ENCODE results near the gene RPS28. TPM values are rescaled to one million over a fixed set of nuclear protein-coding genes. Genes with fewer than 3 reads are reported as not detected.
"Not testable (repeated sequence)": the region's sequence is repeated elsewhere in the genome, so short reads cannot be mapped to it uniquely, and the experiment has no call there.

The RPS28 gene
- 1,000 to 10,000 TPM; 1,994 to 2,316 TPM for total RNA-seq

DNA sequence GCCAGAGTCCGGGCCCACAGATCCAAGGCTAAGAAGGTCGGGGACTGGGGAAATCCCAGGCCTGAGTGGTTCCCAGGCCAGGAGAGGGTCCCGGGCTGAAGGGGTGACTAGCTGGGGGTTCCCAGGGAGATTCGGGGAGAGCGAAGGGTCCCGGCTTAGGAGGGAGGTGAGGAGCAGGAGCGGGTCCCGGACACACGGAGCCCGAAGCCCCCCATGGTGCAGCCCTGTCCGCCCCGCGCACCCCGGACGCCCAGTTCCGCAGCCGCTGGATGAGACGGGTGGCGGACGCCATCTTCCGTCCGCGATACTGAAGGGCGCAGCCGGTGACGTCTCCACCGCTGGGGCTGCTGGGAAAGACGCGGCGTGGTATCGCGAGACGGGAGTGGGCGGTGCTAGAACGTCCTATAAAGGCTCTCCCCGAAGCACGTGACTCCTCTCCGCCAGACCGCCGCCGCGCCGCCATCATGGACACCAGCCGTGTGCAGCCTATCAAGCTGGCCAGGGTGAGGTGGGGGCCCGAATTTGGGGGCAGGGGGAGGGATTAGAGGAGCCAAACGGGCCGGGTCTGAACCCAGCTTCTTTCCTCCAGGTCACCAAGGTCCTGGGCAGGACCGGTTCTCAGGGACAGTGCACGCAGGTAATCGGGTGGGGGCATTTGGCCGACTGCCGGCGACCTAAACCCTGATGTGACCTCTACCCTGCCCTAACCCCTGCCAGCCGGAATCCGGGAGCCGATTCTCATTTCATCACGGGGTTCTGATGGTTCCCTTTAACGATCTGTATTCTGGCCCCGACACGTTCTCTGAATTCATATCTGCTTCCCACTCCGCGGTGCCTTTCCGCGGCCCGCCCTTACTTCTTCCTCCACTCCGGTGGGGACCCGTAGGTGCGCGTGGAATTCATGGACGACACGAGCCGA lies at the start of gene RPS28, which contains the start of gene NDUFA7:
Gene RPS28, plus strand, starts transcription at position 430 of the 919 bp plus-strand sequence. Its CDS starts 35 bp downstream, at position 465.
Gene NDUFA7, minus strand, starts transcription at position 309 of the 919 bp plus-strand sequence. Its CDS starts 17 bp downstream, at position 292.
- ChIA-PET CTCF (interaction anchor here (0.6 to 4.0 kb wide), 4 partner anchors 11 to 1958 kb away, joined by 3 to 20 read pairs (median 9); partner anchors contain the start of gene CD320), POLR2A (no interaction called here)
- DNase-seq = peak; percentile 99
- Mint-ChIP-seq H3K9me3 (ENCODE audit: low read depth) (no peaks in the 10 kb centered on the region), H3K36me3 (ENCODE audit: low read depth) (peaks cover 34% of the 10 kb centered on the region), H3K4me1 (peaks cover 22% of the 10 kb centered on the region), H3K27ac (peak within 1 kb of the TSS; percentile 97), H3K27me3 (no peaks in the 10 kb centered on the region), H3K4me3 (peak within 1 kb of the TSS; percentile 97)
- intact Hi-C loops (cut with DNase I, micrococcal nuclease) = loop anchor here (1.0 to 5.0 kb wide), 12 partner anchors 13 to 379 kb away; partner anchors contain the start of genes CD320 (in 2 of the 2), RAB11B (in 2 of the 2), TIMM44 (in 2 of the 2) and CERS4 (in 1 of the 2)
- ATAC-seq = peak; percentile 94

DNA sequence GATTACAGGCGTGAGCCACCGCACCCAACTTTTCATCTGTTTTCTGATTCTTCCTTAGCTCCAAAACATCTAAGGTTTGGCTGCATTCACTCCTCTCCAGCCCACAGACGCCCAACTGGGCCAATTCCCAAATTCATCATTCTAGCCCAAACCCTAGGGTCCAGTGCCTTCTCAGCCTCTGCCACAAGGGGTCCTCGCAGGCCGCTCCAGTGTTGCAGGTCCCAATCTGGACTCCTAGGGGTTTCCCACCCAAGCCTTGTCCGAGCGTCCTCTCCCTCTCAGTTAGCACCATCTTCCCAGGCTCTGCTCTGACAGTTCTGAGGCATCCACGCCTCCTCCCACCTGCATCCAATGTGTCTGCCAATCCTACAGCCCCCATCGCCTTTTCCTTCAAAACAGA lies 44.8 kb upstream of the RPS28 start:
- H3K4me1 Mint-ChIP-seq; POLR2A ChIA-PET; H3K36me3 Mint-ChIP-seq (ENCODE audit: low read depth); H3K9me3 Mint-ChIP-seq (ENCODE audit: low read depth); H3K27ac Mint-ChIP-seq; CTCF ChIA-PET; intact Hi-C loops (cut with DNase I, micrococcal nuclease); H3K27me3 Mint-ChIP-seq; DNase-seq; H3K4me3 Mint-ChIP-seq: not testable (repeated sequence)
- peak; percentile 51 for ATAC-seq

DNA sequence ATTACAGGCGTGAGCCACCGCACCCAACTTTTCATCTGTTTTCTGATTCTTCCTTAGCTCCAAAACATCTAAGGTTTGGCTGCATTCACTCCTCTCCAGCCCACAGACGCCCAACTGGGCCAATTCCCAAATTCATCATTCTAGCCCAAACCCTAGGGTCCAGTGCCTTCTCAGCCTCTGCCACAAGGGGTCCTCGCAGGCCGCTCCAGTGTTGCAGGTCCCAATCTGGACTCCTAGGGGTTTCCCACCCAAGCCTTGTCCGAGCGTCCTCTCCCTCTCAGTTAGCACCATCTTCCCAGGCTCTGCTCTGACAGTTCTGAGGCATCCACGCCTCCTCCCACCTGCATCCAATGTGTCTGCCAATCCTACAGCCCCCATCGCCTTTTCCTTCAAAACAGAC lies 30.0 kb upstream of the RPS28 start:
- ATAC-seq; H3K36me3 Mint-ChIP-seq (ENCODE audit: low read depth): not testable (repeated sequence)

DNA sequence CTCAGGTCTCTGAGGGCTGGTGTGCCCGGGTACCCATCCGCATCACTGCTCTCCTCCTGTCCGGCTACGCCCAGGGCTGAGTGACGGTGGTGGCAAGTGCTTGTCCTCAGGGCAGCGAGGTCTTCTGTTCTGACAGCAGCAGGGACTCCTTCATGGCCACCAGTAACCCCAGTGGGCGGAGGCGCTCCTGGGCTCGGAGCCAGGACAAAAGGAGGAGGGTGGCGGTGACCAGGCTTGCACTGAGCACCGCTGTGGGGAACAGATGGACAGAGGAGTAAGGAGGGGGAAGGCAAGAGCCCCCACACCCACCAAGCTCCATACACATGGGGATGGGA lies 19.0 kb upstream of the RPS28 start:
- CTCF ChIA-PET = no interaction called here
- H3K9me3 Mint-ChIP-seq (ENCODE audit: low read depth) = no peaks in the 10 kb centered on the region
- H3K4me3 Mint-ChIP-seq = no peak overlapping the region
- DNase-seq (no peak), ATAC-seq (no peak)
- no peaks in the 10 kb centered on the region for H3K27me3 Mint-ChIP-seq
- POLR2A ChIA-PET = no interaction called here
- no peak overlapping the region for H3K27ac Mint-ChIP-seq
- intact Hi-C loops (cut with DNase I, micrococcal nuclease) = no loop called here
- peaks cover 17% of the 10 kb centered on the region for H3K4me1 Mint-ChIP-seq
- H3K36me3 Mint-ChIP-seq (ENCODE audit: low read depth) = peaks cover 14% of the 10 kb centered on the region

More for the DNA sequence above, 30.0 kb upstream of the RPS28 start:
- POLR2A ChIA-PET; intact Hi-C loops (cut with DNase I, micrococcal nuclease); H3K27ac Mint-ChIP-seq; DNase-seq; H3K4me3 Mint-ChIP-seq; CTCF ChIA-PET; H3K27me3 Mint-ChIP-seq; H3K4me1 Mint-ChIP-seq; H3K9me3 Mint-ChIP-seq (ENCODE audit: low read depth): not testable (repeated sequence)

DNA sequence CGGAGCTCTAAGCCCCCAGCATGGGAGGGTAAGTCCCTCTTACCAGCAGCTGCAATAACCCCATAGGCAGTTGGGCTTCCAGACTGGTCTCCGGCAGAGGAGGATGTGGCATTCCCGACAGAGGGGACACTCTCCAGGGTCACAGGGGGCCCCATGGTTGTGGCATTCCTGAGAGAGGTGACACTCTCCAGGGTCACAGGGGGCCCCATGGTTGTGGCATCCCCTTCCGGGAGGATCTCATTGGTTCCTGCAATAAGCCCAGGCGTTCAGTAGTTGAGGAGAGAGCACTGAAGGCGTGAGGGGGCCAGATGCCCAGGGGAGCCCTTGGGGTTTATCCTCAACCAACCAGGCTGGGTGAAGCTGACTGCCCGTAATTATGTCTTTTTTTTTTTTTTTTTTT lies 18.6 kb upstream of the RPS28 start:
- Mint-ChIP-seq H3K36me3 (ENCODE audit: low read depth) (peaks cover 18% of the 10 kb centered on the region), H3K9me3 (ENCODE audit: low read depth) (no peaks in the 10 kb centered on the region), H3K4me1 (peaks cover 20% of the 10 kb centered on the region), H3K27me3 (no peaks in the 10 kb centered on the region), H3K4me3 (no peak overlapping the region), H3K27ac (no peak overlapping the region)
- POLR2A ChIA-PET = no interaction called here
- ATAC-seq = no peak
- DNase-seq = no peak
- CTCF ChIA-PET = interaction anchor here (0.6 kb wide), 1 partner anchor 644 kb away, joined by 3 read pairs; no protein-coding TSS in a partner anchor
- intact Hi-C loops (cut with DNase I, micrococcal nuclease) = no loop called here

DNA sequence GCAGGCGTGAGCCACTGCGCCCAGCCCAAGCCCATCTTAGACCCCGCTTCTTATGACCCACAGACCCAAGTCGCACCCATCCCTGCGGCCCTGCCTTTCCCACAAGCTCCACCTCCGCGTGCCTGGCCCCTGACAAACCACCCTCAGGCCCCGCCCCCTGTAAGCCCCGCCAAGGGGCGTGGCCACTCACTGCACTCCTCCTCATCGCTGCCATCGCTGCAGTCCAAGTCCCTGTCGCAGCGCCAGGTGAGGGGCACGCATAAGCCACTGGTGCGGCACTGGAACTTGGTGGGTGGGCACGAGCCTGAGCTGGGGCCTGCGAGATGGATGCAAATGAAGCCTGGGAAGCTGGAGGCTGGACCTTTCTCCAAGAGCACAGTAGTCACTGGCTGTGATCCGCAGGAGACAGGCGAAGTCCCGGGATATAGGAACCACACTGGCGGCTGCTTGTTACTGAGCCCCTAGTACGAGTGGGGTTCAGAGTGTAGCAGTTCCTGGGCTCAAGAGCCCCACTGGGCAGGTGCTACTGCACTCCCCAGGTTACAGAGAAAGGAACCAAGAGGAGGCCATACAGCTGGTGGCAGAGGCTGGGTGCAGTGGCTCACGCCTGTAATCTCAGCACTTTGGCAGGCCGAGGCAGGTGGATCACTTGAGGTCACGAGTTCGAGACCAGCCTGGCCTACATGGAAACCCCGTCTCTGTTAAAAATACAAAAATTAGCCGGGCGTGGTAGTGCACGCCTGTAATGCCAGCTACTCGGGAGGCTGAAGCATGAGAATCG lies 16.3 kb upstream of the RPS28 start:
- peak; percentile 69 for DNase-seq
- CTCF ChIA-PET = no interaction called here

DNA sequence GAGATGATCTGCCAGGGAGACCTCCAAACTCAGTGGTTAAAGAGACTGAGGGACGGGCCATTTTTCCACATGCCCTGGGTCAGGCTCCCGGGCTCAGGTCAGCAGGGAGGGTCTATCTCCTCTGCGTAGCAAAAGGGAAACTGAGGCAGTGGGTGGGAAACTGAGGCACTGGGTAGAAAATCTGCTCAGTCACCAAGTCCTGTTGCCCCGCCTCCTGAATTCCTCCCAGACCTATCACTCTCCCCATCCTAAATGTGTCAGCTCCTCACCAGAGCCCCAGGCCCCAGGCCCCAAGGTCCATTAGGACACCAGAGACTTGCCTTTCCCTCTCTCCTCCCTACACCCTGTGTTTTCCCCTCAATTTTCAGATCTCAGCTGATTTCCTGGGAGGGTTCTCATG lies 15.5 kb upstream of the RPS28 start:
- Mint-ChIP-seq H3K4me1 (peaks cover 34% of the 10 kb centered on the region), H3K27ac (peak overlapping the region; percentile 33), H3K27me3 (no peaks in the 10 kb centered on the region), H3K4me3 (no peak overlapping the region), H3K36me3 (ENCODE audit: low read depth) (peaks cover 30% of the 10 kb centered on the region), H3K9me3 (ENCODE audit: low read depth) (no peaks in the 10 kb centered on the region)
- no peak for ATAC-seq
- POLR2A ChIA-PET = no interaction called here
- CTCF ChIA-PET = no interaction called here
- intact Hi-C loops (cut with DNase I, micrococcal nuclease) = loop anchor here (2.0 to 5.0 kb wide), 2 partner anchors 15 to 38 kb away; partner anchors contain the start of genes NDUFA7 (in 1 of the 2) and RPS28 (in 1 of the 2)
- DNase-seq = peak; percentile 2

More for the DNA sequence above, 16.3 kb upstream of the RPS28 start:
- Mint-ChIP-seq H3K9me3 (ENCODE audit: low read depth) (no peaks in the 10 kb centered on the region), H3K27ac (no peak overlapping the region), H3K36me3 (ENCODE audit: low read depth) (peaks cover 26% of the 10 kb centered on the region), H3K27me3 (no peaks in the 10 kb centered on the region), H3K4me3 (no peak overlapping the region), H3K4me1 (peaks cover 34% of the 10 kb centered on the region)
- POLR2A ChIA-PET = no interaction called here
- ATAC-seq = no peak
- intact Hi-C loops (cut with DNase I, micrococcal nuclease) = loop anchor here (2.0 to 5.0 kb wide), 2 partner anchors 16 to 38 kb away; partner anchors contain the start of genes NDUFA7 (in 1 of the 2) and RPS28 (in 1 of the 2)

DNA sequence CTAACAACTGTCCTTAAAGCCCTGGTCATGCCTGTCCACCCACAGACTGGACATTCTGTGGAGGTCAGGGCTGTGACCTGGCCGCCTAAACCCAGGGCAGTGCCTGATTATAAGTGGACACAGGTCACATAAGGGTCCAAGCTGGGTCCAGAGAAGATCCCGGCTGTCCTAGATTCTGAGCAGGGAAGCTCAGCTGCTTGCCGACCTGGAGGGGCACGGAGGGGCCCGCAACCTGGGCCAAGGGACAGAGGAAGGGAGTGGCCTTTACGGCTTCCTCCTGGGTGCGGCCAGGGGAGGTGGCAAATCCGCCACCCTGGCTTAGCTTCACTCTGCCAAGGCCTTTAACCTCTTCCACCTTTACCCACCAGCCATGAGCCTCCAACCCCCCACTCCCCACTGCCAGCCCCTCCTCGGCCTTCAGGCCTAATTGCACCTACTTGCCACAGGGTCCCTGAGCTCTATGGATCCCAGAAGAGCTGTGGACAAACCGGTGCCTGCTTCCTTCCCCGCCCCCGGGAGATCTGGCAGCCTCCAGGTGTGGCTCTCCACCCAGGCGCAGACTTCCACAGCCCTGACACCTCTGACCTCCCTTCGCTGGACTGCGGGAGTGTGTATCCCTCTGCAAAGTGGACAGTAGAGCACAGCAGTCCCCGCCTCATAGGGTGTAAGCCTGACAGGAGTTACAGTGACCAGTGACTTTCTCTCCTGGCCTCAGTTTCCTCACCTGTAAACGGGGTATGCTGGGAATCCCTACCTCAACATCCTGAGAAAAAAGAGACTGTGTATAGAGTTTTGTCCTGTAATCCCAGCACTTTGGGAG lies 14.9 kb upstream of the RPS28 start:
- Mint-ChIP-seq H3K4me3 (peak overlapping the region; percentile 90), H3K36me3 (ENCODE audit: low read depth) (peaks cover 32% of the 10 kb centered on the region), H3K27ac (peak overlapping the region; percentile 33), H3K9me3 (ENCODE audit: low read depth) (no peaks in the 10 kb centered on the region), H3K4me1 (peaks cover 34% of the 10 kb centered on the region), H3K27me3 (no peaks in the 10 kb centered on the region)
- intact Hi-C loops (cut with DNase I, micrococcal nuclease) = loop anchor here in 1 of 2 experiments (5.0 kb wide), 1 partner anchor 39 kb away; no protein-coding TSS in a partner anchor
- ATAC-seq = no peak
- CTCF ChIA-PET = no interaction called here
- POLR2A ChIA-PET = no interaction called here
- DNase-seq = peak; percentile 4

DNA sequence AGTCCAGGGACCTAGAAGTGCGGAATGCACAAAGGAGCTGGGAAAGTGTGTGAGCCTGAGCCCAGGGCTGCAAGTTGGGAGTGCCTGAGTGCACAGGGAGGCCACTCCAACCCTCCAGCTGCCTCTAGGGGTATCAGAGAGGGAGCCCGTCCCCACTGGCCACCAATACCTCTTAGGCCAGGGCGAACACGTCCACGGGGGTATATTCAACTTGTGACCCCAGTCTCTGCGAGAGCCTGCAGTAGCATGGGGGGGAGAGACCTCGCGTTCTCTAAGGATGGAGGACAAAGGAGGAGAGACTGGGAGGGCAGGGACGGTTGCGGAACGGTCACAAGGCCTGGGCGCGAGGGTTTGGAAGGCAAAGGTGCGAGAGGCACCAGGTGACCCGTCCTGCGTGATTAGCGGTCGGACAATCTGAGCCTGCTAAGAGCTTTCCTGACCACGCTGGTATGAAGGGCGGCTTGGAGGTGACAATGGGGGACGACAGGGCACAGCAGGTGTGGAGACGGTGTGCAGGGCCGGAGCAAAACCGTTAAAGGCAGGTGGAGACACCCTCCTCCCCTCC lies 13.8 kb upstream of the RPS28 start:
- ChIA-PET POLR2A (no interaction called here), CTCF (interaction anchor here (1.1 kb wide), 1 partner anchor 13 kb away, joined by 4 read pairs; no protein-coding TSS in a partner anchor)
- Mint-ChIP-seq H3K9me3 (ENCODE audit: low read depth) (no peaks in the 10 kb centered on the region), H3K27me3 (no peaks in the 10 kb centered on the region), H3K27ac (peak overlapping the region; percentile 79), H3K4me3 (peak overlapping the region; percentile 90), H3K36me3 (ENCODE audit: low read depth) (peaks cover 33% of the 10 kb centered on the region), H3K4me1 (peaks cover 34% of the 10 kb centered on the region)
- DNase-seq (peak; percentile 12), ATAC-seq (no peak)
- intact Hi-C loops (cut with DNase I, micrococcal nuclease) = loop anchor here in 1 of 2 experiments (5.0 kb wide), 1 partner anchor 40 kb away; no protein-coding TSS in a partner anchor
